ENCODE results near the gene PLCD3. TPM values are rescaled to one million over a fixed set of nuclear protein-coding genes. Genes with fewer than 3 reads are reported as not detected.
A peak's percentile ranks its signal among the peaks of the same experiment; 100 is the strongest.

PLCD3 gene
- total and polyA plus RNA-seq, 2 of the 8 experiments (the other 6 are each of a cell fraction or from before 2014, with no cell fraction given) = 26.5 to 48.1 TPM

- no peak overlapping the region for H3K4me2 ChIP-seq (ENCODE audit: insufficient read depth in 1 of 2, low read depth in 2 of 2, low read length in 2 of 2)
- H4K91ac ChIP-seq (replicated peaks; ENCODE audit: insufficient read length, low read length) = no peak overlapping the region
- H3K23me2 ChIP-seq (ENCODE audit: low read depth, low read length) = no peaks in the 10 kb centered on the region
- TF ChIP-seq RAD21 (IDR thresholded peaks at IDR 0.05 in 1 of 2, conservative IDR thresholded peaks at IDR 0.05 in 1 of 2; ENCODE audit: low read depth in 2 of 2, low read length in 2 of 2) = peak in 1 of 2 experiments; percentile 8; a peak in 1 of 4 replicates
- no peak for TF ChIP-seq RFX5 (IDR thresholded peaks at IDR 0.05; ENCODE audit: borderline replicate concordance, low read depth, low read length)
- H4K5ac ChIP-seq (ENCODE audit: insufficient read length, low read depth, low read length) = no peak overlapping the region
- H3K23ac ChIP-seq (ENCODE audit: insufficient read length) = no peak overlapping the region
- peaks cover 6 to 8% of the 10 kb centered on the region in 2 experiments for H4K20me1 ChIP-seq (replicated peaks in 1 of 2; ENCODE audit: control insufficient read depth in 1 of 2, insufficient read depth in 2 of 2, low read length in 2 of 2)
- H3K36me3 ChIP-seq (ENCODE audit: control insufficient read depth in 2 of 4, insufficient read depth in 4 of 4, low read length in 3 of 4) = peaks cover 30 to 49% (median 38%) of the 10 kb centered on the region in 4 experiments
- H4K8ac ChIP-seq (ENCODE audit: extremely low read depth, insufficient read depth, low read length) = no peak overlapping the region
- H3K4me3 ChIP-seq (ENCODE audit: extremely low read depth in 1 of 4, insufficient read depth in 2 of 4, low read depth in 3 of 4, low read length in 4 of 4) = no peak overlapping the region
- no peak overlapping the region for H2AFZ ChIP-seq (ENCODE audit: low read length)
- ChIA-PET CTCF (ENCODE audit: partially characterized antibody) (interaction anchor here (0.9 to 8.1 kb wide), 10 partner anchors 10 to 188 kb away, joined by 3 to 67 read pairs (median 6); partner anchors contain the start of genes ACBD4 and PLCD3), POLR2A (ENCODE audit: partially characterized antibody) (interaction anchor here (0.9 to 2.2 kb wide), 10 partner anchors 9 to 210 kb away, joined by 3 to 7 read pairs (median 4); partner anchors contain the start of genes DCAKD, HEXIM1 and NMT1)
- H3K4ac ChIP-seq (replicated peaks; ENCODE audit: insufficient read length, low read depth, low read length) = no peak overlapping the region
- DNase-seq (ENCODE audit: low read depth in 1 of 2, low spot score in 2 of 2) = no peak
- no peak overlapping the region for H3K14ac ChIP-seq (ENCODE audit: insufficient read length)
- H3K9me3 ChIP-seq (ENCODE audit: insufficient read depth in 2 of 2, low read depth in 1 of 2, low read length in 1 of 2) = no peaks in the 10 kb centered on the region
- no peaks in the 10 kb centered on the region; the same call in 1 of the 2 replicates for H3K79me1 ChIP-seq (ENCODE audit: low read depth, low read length)
- H2BK20ac ChIP-seq (ENCODE audit: low read length) = no peak overlapping the region
- no peak overlapping the region for H3K27ac ChIP-seq (ENCODE audit: low read depth, low read length)
- H3K79me2 ChIP-seq (ENCODE audit: control insufficient read depth in 1 of 2, insufficient read depth in 2 of 2, low read length in 2 of 2) = no peaks in the 10 kb centered on the region
- no peak overlapping the region for H3K56ac ChIP-seq (replicated peaks; ENCODE audit: insufficient read length, low read depth, low read length)
- no peak overlapping the region for H3K9ac ChIP-seq (replicated peaks in 1 of 4; ENCODE audit: extremely low read depth in 1 of 4, low read depth in 3 of 4, low read length in 3 of 4)
- no peak overlapping the region for H2BK120ac ChIP-seq (replicated peaks; ENCODE audit: low read depth, low read length)
- H2BK12ac ChIP-seq (ENCODE audit: low read depth, low read length) = no peak overlapping the region
- H2BK5ac ChIP-seq (ENCODE audit: low read depth, low read length) = no peak overlapping the region
- H2AK5ac ChIP-seq (ENCODE audit: low read depth, low read length) = no peak overlapping the region
- FAIRE-seq = no peak
- no peak overlapping the region for H2BK15ac ChIP-seq (ENCODE audit: low read length)
- WGBS, 2 experiments (ENCODE audit: extremely low coverage in 1 of 2, insufficient coverage in 1 of 2, insufficient read length in 1 of 2, insufficient replicate concordance in 2 of 2, low coverage in 1 of 2, low lambda C conversion rate in 2 of 2, missing lambda C conversion rate in 1 of 2) = 89% methylated on average over 12 of the region's 12 CpGs; no CpG with 5 or more reads in 1 of the 2 experiments
- H3K18ac ChIP-seq (ENCODE audit: extremely low read depth, low read length) = no peak overlapping the region
- H3K27me3 ChIP-seq (replicated peaks in 1 of 4; ENCODE audit: control insufficient read depth in 3 of 4, extremely low read depth in 1 of 4, insufficient read depth in 3 of 4, low read length in 3 of 4) = no peaks in the 10 kb centered on the region
- H3K4me1 ChIP-seq (replicated peaks in 1 of 4; ENCODE audit: control insufficient read depth in 3 of 4, insufficient read depth in 4 of 4, low read length in 3 of 4) = no peaks in the 10 kb centered on the region; a peak in 1 of 7 replicates
Measured at GRCh38 chr17:45108595-45109521, 23.5 kb downstream of the PLCD3 start.
